ENCODE data around the gene FGF14. TPM values are rescaled to one million over a fixed set of nuclear protein-coding genes. Genes with fewer than 3 reads are reported as not detected.

FGF14 gene
- polyA plus RNA-seq, 1 of the 3 experiments (the other 2 are of a cell fraction) = 0.20 TPM

DNA sequence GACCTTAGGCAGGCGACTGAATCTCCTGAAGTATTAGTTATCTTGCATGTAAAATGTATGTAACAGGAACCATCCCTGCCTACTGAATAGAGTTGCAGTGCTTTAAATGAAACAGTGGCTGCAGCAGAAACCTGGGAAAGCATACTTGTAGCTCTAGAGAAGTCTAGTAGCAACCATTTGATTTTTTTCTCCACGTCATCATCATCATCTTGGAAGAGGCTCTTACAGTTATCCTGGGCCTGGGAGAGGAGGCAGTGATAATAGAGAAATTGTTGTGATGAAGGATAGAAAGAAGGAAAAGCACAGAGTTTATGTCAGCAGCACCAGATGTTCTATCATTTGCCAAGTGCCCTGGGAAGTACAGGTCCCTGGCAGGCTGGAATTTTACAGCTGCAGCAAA, 571.8 kb downstream of the FGF14 start:
- H2AFZ ChIP-seq (ENCODE audit: low read depth) = no peak overlapping the region
- H3F3A ChIP-seq (replicated peaks; ENCODE audit: insufficient read depth) = no peaks in the 10 kb centered on the region
- no peak overlapping the region for H3K4me3 ChIP-seq (ENCODE audit: low read depth in 2 of 2, low read length in 1 of 2)
- ChIA-PET CTCF (no interaction called here), POLR2A (no interaction called here)
- H3K27ac ChIP-seq (ENCODE audit: low read depth in 2 of 2, low read length in 1 of 2) = no peak overlapping the region; a peak in 1 of 4 replicates
- 57% methylated on average over 2 of the region's 2 CpGs for WGBS (ENCODE audit: low lambda C conversion rate)
- TF ChIP-seq, protein P1, sequence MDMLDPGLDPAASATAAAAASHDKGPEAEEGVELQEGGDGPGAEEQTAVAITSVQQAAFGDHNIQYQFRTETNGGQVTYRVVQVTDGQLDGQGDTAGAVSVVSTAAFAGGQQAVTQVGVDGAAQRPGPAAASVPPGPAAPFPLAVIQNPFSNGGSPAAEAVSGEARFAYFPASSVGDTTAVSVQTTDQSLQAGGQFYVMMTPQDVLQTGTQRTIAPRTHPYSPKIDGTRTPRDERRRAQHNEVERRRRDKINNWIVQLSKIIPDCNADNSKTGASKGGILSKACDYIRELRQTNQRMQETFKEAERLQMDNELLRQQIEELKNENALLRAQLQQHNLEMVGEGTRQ (IDR thresholded peaks at IDR 0.05; ENCODE audit: borderline replicate concordance, low read depth, low read length) = no peak
- TF ChIP-seq MEF2A (IDR thresholded peaks at IDR 0.05; ENCODE audit: borderline replicate concordance, low read depth) = no peak
- TF ChIP-seq MAX (IDR thresholded peaks at IDR 0.05; ENCODE audit: low read depth) = no peak
- no peak for TF ChIP-seq RAD21 (IDR thresholded peaks at IDR 0.05; ENCODE audit: low read length)
- no peak for TF ChIP-seq TCF12 (IDR thresholded peaks at IDR 0.05)
- TF ChIP-seq CHD2 (IDR thresholded peaks at IDR 0.05; ENCODE audit: low read length, partially characterized antibody) = no peak
- TF ChIP-seq, protein P2, sequence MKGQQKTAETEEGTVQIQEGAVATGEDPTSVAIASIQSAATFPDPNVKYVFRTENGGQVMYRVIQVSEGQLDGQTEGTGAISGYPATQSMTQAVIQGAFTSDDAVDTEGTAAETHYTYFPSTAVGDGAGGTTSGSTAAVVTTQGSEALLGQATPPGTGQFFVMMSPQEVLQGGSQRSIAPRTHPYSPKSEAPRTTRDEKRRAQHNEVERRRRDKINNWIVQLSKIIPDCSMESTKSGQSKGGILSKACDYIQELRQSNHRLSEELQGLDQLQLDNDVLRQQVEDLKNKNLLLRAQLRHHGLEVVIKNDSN (IDR thresholded peaks at IDR 0.05; ENCODE audit: borderline replicate concordance, low read depth) = no peak
- no peak for TF ChIP-seq JUND (IDR thresholded peaks at IDR 0.05)
- H3K9me2 ChIP-seq = no peaks in the 10 kb centered on the region
- no peaks in the 10 kb centered on the region for H4K20me1 ChIP-seq (ENCODE audit: insufficient read depth)
- no peak overlapping the region for H3K4me2 ChIP-seq
- H3K9ac ChIP-seq = no peak overlapping the region
- H3K79me2 ChIP-seq (ENCODE audit: insufficient read depth) = no peaks in the 10 kb centered on the region
- no peak for DNase-seq
- H3K36me3 ChIP-seq (replicated peaks in 1 of 2; ENCODE audit: control insufficient read depth in 1 of 2, insufficient read depth in 2 of 2, low read length in 1 of 2) = no peaks in the 10 kb centered on the region
- H3K27me3 ChIP-seq (ENCODE audit: insufficient read depth) = no peaks in the 10 kb centered on the region
- H3K4me1 ChIP-seq (ENCODE audit: control insufficient read depth in 1 of 2, insufficient read depth in 2 of 2, low read depth in 1 of 2, low read length in 1 of 2) = peaks cover 0 to 8% of the 10 kb centered on the region in 2 experiments; a peak in 2 of 4 replicates
- H3K9me3 ChIP-seq = no peaks in the 10 kb centered on the region

GRCh38 chr13:101829484-101829883, 572.4 kb downstream of the FGF14 start:
- Histone ChIP-seq H4K20me1 (ENCODE audit: insufficient read depth) (no peaks in the 10 kb centered on the region), H3K27ac (ENCODE audit: low read depth in 2 of 2, low read length in 1 of 2) (no peak overlapping the region), H3K9me3 (no peaks in the 10 kb centered on the region), H2AFZ (ENCODE audit: low read depth) (no peak overlapping the region), H3K27me3 (ENCODE audit: insufficient read depth) (no peaks in the 10 kb centered on the region), H3K4me1 (ENCODE audit: control insufficient read depth in 1 of 2, insufficient read depth in 2 of 2, low read depth in 1 of 2, low read length in 1 of 2) (peaks cover 0 to 8% of the 10 kb centered on the region in 2 experiments; a peak in 2 of 4 replicates), H3K4me2 (no peak overlapping the region), H3K79me2 (ENCODE audit: insufficient read depth) (no peaks in the 10 kb centered on the region), H3F3A (replicated peaks; ENCODE audit: insufficient read depth) (no peaks in the 10 kb centered on the region), H3K36me3 (replicated peaks in 1 of 2; ENCODE audit: control insufficient read depth in 1 of 2, insufficient read depth in 2 of 2, low read length in 1 of 2) (no peaks in the 10 kb centered on the region), H3K9me2 (no peaks in the 10 kb centered on the region), H3K9ac (no peak overlapping the region), H3K4me3 (ENCODE audit: low read depth in 2 of 2, low read length in 1 of 2) (no peak overlapping the region)
- CTCF ChIA-PET = no interaction called here
- no peak for TF ChIP-seq EP300 (IDR thresholded peaks at IDR 0.05; ENCODE audit: borderline replicate concordance in 1 of 2, low read depth in 1 of 2, low read length in 1 of 2)
- no peak for TF ChIP-seq MAX (IDR thresholded peaks at IDR 0.05; ENCODE audit: low read depth)
- TF ChIP-seq TCF12 (IDR thresholded peaks at IDR 0.05) = no peak
- no peak for TF ChIP-seq GABPA (IDR thresholded peaks at IDR 0.05; ENCODE audit: low read depth)
- no peak for TF ChIP-seq FOXJ3 (CRISPR knock-in tag; IDR thresholded peaks at IDR 0.05)
- no peak for TF ChIP-seq NFIC (IDR thresholded peaks at IDR 0.05; ENCODE audit: borderline replicate concordance)
- TF ChIP-seq, protein P3, sequence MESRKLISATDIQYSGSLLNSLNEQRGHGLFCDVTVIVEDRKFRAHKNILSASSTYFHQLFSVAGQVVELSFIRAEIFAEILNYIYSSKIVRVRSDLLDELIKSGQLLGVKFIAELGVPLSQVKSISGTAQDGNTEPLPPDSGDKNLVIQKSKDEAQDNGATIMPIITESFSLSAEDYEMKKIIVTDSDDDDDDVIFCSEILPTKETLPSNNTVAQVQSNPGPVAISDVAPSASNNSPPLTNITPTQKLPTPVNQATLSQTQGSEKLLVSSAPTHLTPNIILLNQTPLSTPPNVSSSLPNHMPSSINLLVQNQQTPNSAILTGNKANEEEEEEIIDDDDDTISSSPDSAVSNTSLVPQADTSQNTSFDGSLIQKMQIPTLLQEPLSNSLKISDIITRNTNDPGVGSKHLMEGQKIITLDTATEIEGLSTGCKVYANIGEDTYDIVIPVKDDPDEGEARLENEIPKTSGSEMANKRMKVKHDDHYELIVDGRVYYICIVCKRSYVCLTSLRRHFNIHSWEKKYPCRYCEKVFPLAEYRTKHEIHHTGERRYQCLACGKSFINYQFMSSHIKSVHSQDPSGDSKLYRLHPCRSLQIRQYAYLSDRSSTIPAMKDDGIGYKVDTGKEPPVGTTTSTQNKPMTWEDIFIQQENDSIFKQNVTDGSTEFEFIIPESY (IDR thresholded peaks at IDR 0.05; ENCODE audit: borderline replicate concordance, low read depth) = no peak
- no peak for TF ChIP-seq IRF3 (IDR thresholded peaks at IDR 0.05; ENCODE audit: low read depth, low read length)
- no peak for TF ChIP-seq RXRA (IDR thresholded peaks at IDR 0.05; ENCODE audit: borderline replicate concordance, low read depth)
- TF ChIP-seq POLR2AphosphoS5 (IDR thresholded peaks at IDR 0.05; ENCODE audit: low read depth, low read length) = no peak
- TF ChIP-seq EZH2phosphoT487 (IDR thresholded peaks at IDR 0.05; ENCODE audit: borderline replicate concordance, low read depth) = no peak
- TF ChIP-seq, protein P2 (IDR thresholded peaks at IDR 0.05; ENCODE audit: borderline replicate concordance, low read depth) = no peak
- no peak for TF ChIP-seq RAD21 (IDR thresholded peaks at IDR 0.05; ENCODE audit: low read length)
- TF ChIP-seq FOSL2 (IDR thresholded peaks at IDR 0.05; ENCODE audit: borderline replicate concordance, low read depth) = no peak
- no peak for TF ChIP-seq MEF2A (IDR thresholded peaks at IDR 0.05; ENCODE audit: borderline replicate concordance, low read depth)
- TF ChIP-seq RFX5 (IDR thresholded peaks at IDR 0.05; ENCODE audit: low read length) = no peak
- 72% methylated on average over 2 of the region's 2 CpGs for WGBS (ENCODE audit: low lambda C conversion rate)
- no peak for DNase-seq
- POLR2A ChIA-PET = no interaction called here

All from SK-N-SH (cell line).